Keratinocyte (primary cell): ENCODE measurements around the gene CREB5. TPM values are rescaled to one million over a fixed set of nuclear protein-coding genes. Genes with fewer than 3 reads are reported as not detected.

Experiments used
- DNase-seq: peaks from one replicate; pipeline ENCODE4 v3.0.0-alpha.2; 2011; ENCODE audit warnings: low read depth, missing footprints, low spot score
- FAIRE-seq: peaks from 2 replicates; lab custom pipeline; 2011; peaks lifted over from hg19 to GRCh38; lab: Jason Lieb, UNC
- H2AFZ ChIP-seq: 2 replicates; pipeline ENCODE4 v1.6.0; 2012; ENCODE audit warnings: low read length, control low read depth, inconsistent platforms; ENCODE audit not compliant: control insufficient read depth
- H3K27ac ChIP-seq: 2 replicates; pipeline ENCODE4 v1.5.1; 2011; ENCODE audit warnings: low read length; ENCODE audit not compliant: control insufficient read depth, insufficient read depth
- H3K27me3 ChIP-seq: 3 replicates; pipeline ENCODE4 v1.6.0; 2011; ENCODE audit warnings: low read length; ENCODE audit not compliant: control insufficient read depth, insufficient read depth; ENCODE audit errors: extremely low read depth
- H3K36me3 ChIP-seq, 2 experiments: 2 replicates in 1 of 2; 3 replicates in 1 of 2; pipeline ENCODE4 v1.5.1; 2011; ENCODE audit warnings: low read length in 2 of 2, mild to moderate bottlenecking in 1 of 2; ENCODE audit not compliant: control insufficient read depth in 2 of 2, insufficient read depth in 2 of 2; ENCODE audit errors: extremely low read depth in 1 of 2
- H3K4me1 ChIP-seq: 3 replicates; pipeline ENCODE4 v1.5.1; 2011; ENCODE audit warnings: low read length; ENCODE audit not compliant: control insufficient read depth, insufficient read depth; ENCODE audit errors: extremely low read depth
- H3K4me2 ChIP-seq: 3 replicates; pipeline ENCODE4 v1.6.0; 2011; ENCODE audit warnings: low read depth, low read length; ENCODE audit not compliant: control insufficient read depth, insufficient read depth; ENCODE audit errors: extremely low read depth
- H3K4me3 ChIP-seq, 3 experiments: fragments of 200-600 bp in 1 of 3; sonication (generic) in 1 of 3; 2 replicates in 2 of 3; 3 replicates in 1 of 3; pipeline ENCODE4 v1.5.1; 2011 to 2016; ENCODE audit warnings: low read length in 3 of 3, mild to moderate bottlenecking in 3 of 3, control low read depth in 2 of 3, inconsistent platforms in 1 of 3, low read depth in 1 of 3, mixed read lengths in 1 of 3, mixed run types in 1 of 3, moderate library complexity in 1 of 3; ENCODE audit not compliant: control insufficient read depth in 2 of 3, insufficient read depth in 2 of 3; ENCODE audit errors: extremely low read depth in 1 of 3
- H3K79me2 ChIP-seq: 2 replicates; pipeline ENCODE4 v1.6.0; 2012; ENCODE audit warnings: low read length; ENCODE audit not compliant: control insufficient read depth, insufficient read depth
- H3K9ac ChIP-seq: 3 replicates; pipeline ENCODE4 v1.6.0; 2011; ENCODE audit warnings: low read length; ENCODE audit not compliant: control insufficient read depth, insufficient read depth; ENCODE audit errors: extremely low read depth
- H3K9me1 ChIP-seq: 3 replicates; pipeline ENCODE4 v1.6.0; 2011; ENCODE audit warnings: low read length; ENCODE audit not compliant: control insufficient read depth, insufficient read depth; ENCODE audit errors: extremely low read depth
- H3K9me3 ChIP-seq: 2 replicates; pipeline ENCODE4 v1.5.1; 2012; ENCODE audit warnings: low read depth, low read length; ENCODE audit not compliant: control insufficient read depth
- H4K20me1 ChIP-seq: 3 replicates; pipeline ENCODE4 v1.6.0; 2011; ENCODE audit warnings: low read length; ENCODE audit not compliant: control insufficient read depth, insufficient read depth; ENCODE audit errors: extremely low read depth
- EZH2 ChIP-seq: IDR thresholded peaks from one replicate; pipeline ENCODE4 v1.6.1; 2012; ENCODE audit warnings: inconsistent platforms, mild to moderate bottlenecking, low read length, moderate library complexity
- dilution Hi-C: fragments of 300-500 bp; cut with MboI; formaldehyde crosslinking; loops from one replicate; pipeline ENCODE4 v1.7.0; 2020; ENCODE audit warnings: low sequenced_read_pairs; ENCODE audit not compliant: extremely low pct_ligation_motif_present
- polyA plus RNA-seq, 5 experiments: library from polyadenylated mRNA; depleted of rRNA in 3 of 5; stranded (reverse) in 3 of 5; stranded (forward) in 1 of 5; unstranded in 1 of 5; fragments of >200 nt; gene quantifications; 1 replicate in 1 of 5; 2 replicates in 3 of 5; 3 replicates in 1 of 5; pipeline versions ENCODE4 v1.2.1 to v1.2.3, GENCODE V29; 2011 to 2012; ENCODE audit warnings: missing spikeins in 2 of 5, low read depth in 1 of 5, low replicate concordance in 1 of 5
- TF ChIP-seq, protein P1 (sequence below), 3 experiments: IDR thresholded peaks in 1 of 3; conservative IDR thresholded peaks in 1 of 3; optimal IDR thresholded peaks in 1 of 3; 2 replicates in 2 of 3; 3 replicates in 1 of 3; pipeline versions ENCODE3 to v1.5.1; 2011; ENCODE audit warnings: low read length in 3 of 3, mild to moderate bottlenecking in 3 of 3, moderate library complexity in 2 of 3, control low read depth in 1 of 3, inconsistent platforms in 1 of 3; ENCODE audit not compliant: insufficient read depth in 2 of 3; ENCODE audit errors: extremely low read depth in 1 of 3

CREB5 gene
- polyA plus RNA-seq, 1 donor (not counting 4 experiments of a cell fraction or from before 2014, with no cell fraction given), result 7.9 TPM

DNA sequence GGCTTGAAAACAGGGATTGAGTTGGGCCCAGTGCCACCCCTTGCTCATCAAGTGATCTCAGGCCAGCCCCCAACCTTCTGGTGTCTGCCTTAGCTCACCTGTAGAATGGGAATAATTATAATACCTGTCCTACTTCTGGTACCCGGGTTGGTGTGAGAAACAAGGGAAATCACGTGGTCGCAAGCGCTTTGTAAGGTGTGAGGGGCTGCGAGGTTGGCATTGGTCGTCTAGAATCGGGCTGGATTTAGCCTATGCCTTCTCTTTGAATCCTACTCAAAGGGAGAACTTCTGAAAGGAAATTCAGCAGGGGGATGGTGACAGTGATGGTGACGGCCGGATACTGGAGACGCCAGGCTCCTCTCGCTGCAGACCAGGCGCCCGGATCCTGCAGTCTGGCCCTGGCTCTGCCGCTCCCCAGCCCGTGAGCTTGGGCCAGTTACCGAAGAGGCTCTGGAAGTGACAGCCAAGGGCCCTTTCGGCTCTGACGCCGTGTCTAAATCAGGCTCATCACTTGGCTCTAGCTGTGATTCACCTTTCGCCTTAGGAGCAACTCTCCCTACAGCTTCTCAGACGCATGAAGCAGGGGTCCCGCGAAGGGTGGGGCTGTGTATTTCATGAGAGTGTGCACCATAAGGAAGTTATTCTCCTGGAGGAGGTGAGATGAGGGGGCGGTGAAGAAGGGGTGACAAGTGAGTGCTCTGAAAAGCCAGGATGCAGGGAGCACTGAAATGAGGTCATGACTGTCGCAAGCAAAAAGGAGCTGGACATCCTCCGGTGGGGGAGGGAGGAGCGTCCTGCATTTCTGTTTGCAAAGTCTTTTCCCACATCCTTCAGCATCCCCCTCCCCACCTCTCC is 4.0 kb upstream of the CREB5 start:
- no peaks in the 10 kb centered on the region for H3K79me2 ChIP-seq
- H3K9me1 ChIP-seq, result no peaks in the 10 kb centered on the region
- TF ChIP-seq EZH2, result no peak
- TF ChIP-seq, protein P1, sequence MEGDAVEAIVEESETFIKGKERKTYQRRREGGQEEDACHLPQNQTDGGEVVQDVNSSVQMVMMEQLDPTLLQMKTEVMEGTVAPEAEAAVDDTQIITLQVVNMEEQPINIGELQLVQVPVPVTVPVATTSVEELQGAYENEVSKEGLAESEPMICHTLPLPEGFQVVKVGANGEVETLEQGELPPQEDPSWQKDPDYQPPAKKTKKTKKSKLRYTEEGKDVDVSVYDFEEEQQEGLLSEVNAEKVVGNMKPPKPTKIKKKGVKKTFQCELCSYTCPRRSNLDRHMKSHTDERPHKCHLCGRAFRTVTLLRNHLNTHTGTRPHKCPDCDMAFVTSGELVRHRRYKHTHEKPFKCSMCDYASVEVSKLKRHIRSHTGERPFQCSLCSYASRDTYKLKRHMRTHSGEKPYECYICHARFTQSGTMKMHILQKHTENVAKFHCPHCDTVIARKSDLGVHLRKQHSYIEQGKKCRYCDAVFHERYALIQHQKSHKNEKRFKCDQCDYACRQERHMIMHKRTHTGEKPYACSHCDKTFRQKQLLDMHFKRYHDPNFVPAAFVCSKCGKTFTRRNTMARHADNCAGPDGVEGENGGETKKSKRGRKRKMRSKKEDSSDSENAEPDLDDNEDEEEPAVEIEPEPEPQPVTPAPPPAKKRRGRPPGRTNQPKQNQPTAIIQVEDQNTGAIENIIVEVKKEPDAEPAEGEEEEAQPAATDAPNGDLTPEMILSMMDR (optimal IDR thresholded peaks at IDR 0.05 in 1 of 3, IDR thresholded peaks at IDR 0.05 in 1 of 3, conservative IDR thresholded peaks at IDR 0.05 in 1 of 3; ENCODE audit: extremely low read depth in 1 of 3, insufficient read depth in 2 of 3, low read length in 3 of 3), result no peak
- no peak overlapping the region for H3K4me3 ChIP-seq
- H3K36me3 ChIP-seq, result no peaks in the 10 kb centered on the region
- H3K4me1 ChIP-seq, result peaks cover 39% of the 10 kb centered on the region
- peak overlapping the region; percentile 11 for H3K4me2 ChIP-seq
- no peak overlapping the region for H2AFZ ChIP-seq
- H3K27me3 ChIP-seq, result peaks cover 22% of the 10 kb centered on the region
- H3K9me3 ChIP-seq, result no peaks in the 10 kb centered on the region
- no peak overlapping the region for H3K27ac ChIP-seq
- H4K20me1 ChIP-seq, result no peaks in the 10 kb centered on the region
- H3K9ac ChIP-seq, result no peak overlapping the region
- DNase-seq, result no peak
- FAIRE-seq, result no peak
- dilution Hi-C loops, result no loop called here

DNA sequence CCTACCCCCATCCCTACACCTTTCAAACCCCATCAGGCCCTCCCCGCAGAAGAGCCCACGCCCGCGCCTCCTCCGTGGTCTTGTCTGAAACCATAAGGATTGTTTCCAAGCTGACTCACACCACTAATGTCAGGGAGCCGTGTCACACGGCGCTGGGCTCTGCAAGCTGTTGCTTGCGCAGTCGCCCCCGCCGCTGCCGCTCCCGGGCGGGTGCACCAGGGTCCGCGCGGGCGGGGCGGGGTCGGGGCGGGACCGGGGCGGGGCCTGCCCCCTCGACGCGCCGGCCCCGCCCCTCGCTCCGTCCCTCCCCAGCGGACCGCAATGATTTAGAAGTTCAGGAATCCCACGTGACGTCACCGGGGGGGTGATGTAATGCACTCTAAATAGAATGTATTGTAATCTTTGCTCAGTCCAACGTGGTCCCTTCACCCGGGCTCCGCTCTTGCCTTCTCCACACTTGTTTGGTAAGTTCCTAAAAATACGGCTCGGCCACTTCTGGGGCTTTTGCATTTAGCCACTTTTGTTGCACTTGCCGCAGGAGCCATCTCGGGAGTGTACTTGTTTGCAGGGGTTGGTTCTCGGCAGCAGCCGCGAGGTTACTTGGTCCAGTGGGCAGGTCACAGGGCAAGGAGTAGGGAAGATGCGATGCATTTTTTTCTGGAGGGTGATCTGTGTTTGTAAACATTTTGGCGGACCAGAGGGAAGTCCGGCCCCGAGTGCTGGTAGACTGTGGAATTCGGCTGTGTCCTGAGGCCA is 3.2 kb upstream of the CREB5 start:
- no peaks in the 10 kb centered on the region for H3K9me1 ChIP-seq
- peak overlapping the region; percentile 46 to 79 (median 48) for H3K4me3 ChIP-seq
- H3K79me2 ChIP-seq, result no peaks in the 10 kb centered on the region
- dilution Hi-C loops, result no loop called here
- H3K36me3 ChIP-seq, result no peaks in the 10 kb centered on the region
- peak overlapping the region; percentile 70 for H3K9ac ChIP-seq
- H3K9me3 ChIP-seq, result no peaks in the 10 kb centered on the region
- peak overlapping the region; percentile 78 for H3K4me2 ChIP-seq
- H4K20me1 ChIP-seq, result no peaks in the 10 kb centered on the region
- peak; percentile 79 for DNase-seq
- no peak overlapping the region for H3K27ac ChIP-seq
- peaks cover 22% of the 10 kb centered on the region for H3K27me3 ChIP-seq
- H3K4me1 ChIP-seq, result peaks cover 39% of the 10 kb centered on the region
- no peak for TF ChIP-seq EZH2
- TF ChIP-seq, protein P1 (optimal IDR thresholded peaks at IDR 0.05 in 1 of 3, IDR thresholded peaks at IDR 0.05 in 1 of 3, conservative IDR thresholded peaks at IDR 0.05 in 1 of 3; ENCODE audit: extremely low read depth in 1 of 3, insufficient read depth in 2 of 3, low read length in 3 of 3), result no peak
- no peak overlapping the region for H2AFZ ChIP-seq
- no peak for FAIRE-seq
